OCI-LY1 (cell line): ENCODE results near the gene SH2D5.

Experiments used
- EZH2 ChIP-seq: fragments of 200-600 bp; sonication (generic), shearing (Covaris generic); IDR thresholded peaks from 2 replicates; pipeline ENCODE4 v1.8.0; 2017; ENCODE audit warnings: borderline replicate concordance, mixed run types, mild to moderate bottlenecking, antibody characterized with exemption, low read length, moderate library complexity, mixed read lengths
- TF ChIP-seq, protein P1 (sequence below): fragments of 200-600 bp; sonication (generic), shearing (Covaris generic); IDR thresholded peaks from 2 replicates; pipeline ENCODE4 v1.5.1; 2017; ENCODE audit warnings: mild to moderate bottlenecking, antibody characterized with exemption, low read length, moderate library complexity, mixed read lengths

DNA sequence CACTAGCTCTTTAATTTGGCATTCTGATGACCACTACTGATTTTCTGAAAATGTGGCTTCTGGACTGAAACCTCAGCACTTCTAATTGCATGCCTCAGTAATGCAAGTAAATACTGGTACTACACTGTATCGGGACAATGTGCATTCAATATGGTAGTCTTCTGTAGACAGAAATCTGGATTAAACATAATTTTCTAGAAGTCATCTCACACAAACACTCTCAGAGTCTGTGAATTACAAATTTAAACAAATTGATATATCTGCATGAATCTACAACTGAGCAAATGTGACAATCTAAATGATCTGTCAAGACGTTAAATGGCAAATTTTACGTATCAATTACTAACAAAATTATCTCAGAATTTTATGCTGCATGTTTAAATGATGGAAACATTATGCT is 30.9 kb upstream of the SH2D5 start:
- TF ChIP-seq, protein P1, sequence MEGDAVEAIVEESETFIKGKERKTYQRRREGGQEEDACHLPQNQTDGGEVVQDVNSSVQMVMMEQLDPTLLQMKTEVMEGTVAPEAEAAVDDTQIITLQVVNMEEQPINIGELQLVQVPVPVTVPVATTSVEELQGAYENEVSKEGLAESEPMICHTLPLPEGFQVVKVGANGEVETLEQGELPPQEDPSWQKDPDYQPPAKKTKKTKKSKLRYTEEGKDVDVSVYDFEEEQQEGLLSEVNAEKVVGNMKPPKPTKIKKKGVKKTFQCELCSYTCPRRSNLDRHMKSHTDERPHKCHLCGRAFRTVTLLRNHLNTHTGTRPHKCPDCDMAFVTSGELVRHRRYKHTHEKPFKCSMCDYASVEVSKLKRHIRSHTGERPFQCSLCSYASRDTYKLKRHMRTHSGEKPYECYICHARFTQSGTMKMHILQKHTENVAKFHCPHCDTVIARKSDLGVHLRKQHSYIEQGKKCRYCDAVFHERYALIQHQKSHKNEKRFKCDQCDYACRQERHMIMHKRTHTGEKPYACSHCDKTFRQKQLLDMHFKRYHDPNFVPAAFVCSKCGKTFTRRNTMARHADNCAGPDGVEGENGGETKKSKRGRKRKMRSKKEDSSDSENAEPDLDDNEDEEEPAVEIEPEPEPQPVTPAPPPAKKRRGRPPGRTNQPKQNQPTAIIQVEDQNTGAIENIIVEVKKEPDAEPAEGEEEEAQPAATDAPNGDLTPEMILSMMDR: no peak
- TF ChIP-seq EZH2: no peak
